NCI-H524 (cell line): ENCODE results near the gene TNPO3.

Source experiments
- DNase-seq, 2 experiments: peaks; one replicate each; lab custom pipeline; 2025; lab: John Stamatoyannopoulos, UW

The TNPO3 gene

GRCh38 chr7:128939075-128939860 lies 115.6 kb downstream of the TNPO3 start:
- DNase-seq = no peak

- DNase-seq = no peak
Observed at GRCh38 chr7:128938544-128939074, 116.3 kb downstream of the TNPO3 start.

GRCh38 chr7:128937647-128938543 lies 117.0 kb downstream of the TNPO3 start, which contains the start of gene IRF5:
Gene IRF5, plus strand, starts transcription at chr7:128937927. Its CDS starts 4,155 bp downstream, at chr7:128942082.
- peak in 1 of 2 experiments; percentile 26 for DNase-seq

GRCh38 chr7:128937271-128937646 lies 117.7 kb downstream of the TNPO3 start:
- DNase-seq = no peak

- no peak for DNase-seq
Observed at GRCh38 chr7:128936798-128937197, 118.1 kb downstream of the TNPO3 start.

- DNase-seq = no peak
Observed at GRCh38 chr7:128935342-128935730, 119.6 kb downstream of the TNPO3 start.

GRCh38 chr7:128934361-128935341 lies 120.3 kb downstream of the TNPO3 start:
- DNase-seq = no peak

- DNase-seq = no peak
Observed at GRCh38 chr7:128933180-128933891, 121.6 kb downstream of the TNPO3 start.

GRCh38 chr7:128932862-128933179 lies 122.1 kb downstream of the TNPO3 start:
- no peak for DNase-seq

- DNase-seq = no peak
Observed at GRCh38 chr7:128931965-128932861, 122.7 kb downstream of the TNPO3 start.

GRCh38 chr7:128931190-128931798 lies 123.6 kb downstream of the TNPO3 start:
- DNase-seq = no peak

GRCh38 chr7:128928882-128929788 lies 125.8 kb downstream of the TNPO3 start:
- DNase-seq = no peak

GRCh38 chr7:128928159-128928813 lies 126.6 kb downstream of the TNPO3 start:
- DNase-seq = no peak

GRCh38 chr7:128924707-128925588 lies 130.0 kb downstream of the TNPO3 start:
- no peak for DNase-seq

GRCh38 chr7:128923411-128923800 lies 131.5 kb downstream of the TNPO3 start:
- no peak for DNase-seq

- no peak for DNase-seq
Observed at GRCh38 chr7:128922496-128923410, 132.2 kb downstream of the TNPO3 start.
